NCI-H2107 treated with DMSO at 0.1 percent for 48 hours (cell line): Measurements from ENCODE around the gene TEN1.
"Not testable (repeated sequence)": the region's sequence is repeated elsewhere in the genome, so short reads cannot be mapped to it uniquely, and the experiment has no call there.

Source experiments
- DNase-seq: peaks from one replicate; lab custom pipeline; 2025; ENCODE audit not compliant: unreplicated experiment; lab: John Stamatoyannopoulos, UW

TEN1 gene

DNA sequence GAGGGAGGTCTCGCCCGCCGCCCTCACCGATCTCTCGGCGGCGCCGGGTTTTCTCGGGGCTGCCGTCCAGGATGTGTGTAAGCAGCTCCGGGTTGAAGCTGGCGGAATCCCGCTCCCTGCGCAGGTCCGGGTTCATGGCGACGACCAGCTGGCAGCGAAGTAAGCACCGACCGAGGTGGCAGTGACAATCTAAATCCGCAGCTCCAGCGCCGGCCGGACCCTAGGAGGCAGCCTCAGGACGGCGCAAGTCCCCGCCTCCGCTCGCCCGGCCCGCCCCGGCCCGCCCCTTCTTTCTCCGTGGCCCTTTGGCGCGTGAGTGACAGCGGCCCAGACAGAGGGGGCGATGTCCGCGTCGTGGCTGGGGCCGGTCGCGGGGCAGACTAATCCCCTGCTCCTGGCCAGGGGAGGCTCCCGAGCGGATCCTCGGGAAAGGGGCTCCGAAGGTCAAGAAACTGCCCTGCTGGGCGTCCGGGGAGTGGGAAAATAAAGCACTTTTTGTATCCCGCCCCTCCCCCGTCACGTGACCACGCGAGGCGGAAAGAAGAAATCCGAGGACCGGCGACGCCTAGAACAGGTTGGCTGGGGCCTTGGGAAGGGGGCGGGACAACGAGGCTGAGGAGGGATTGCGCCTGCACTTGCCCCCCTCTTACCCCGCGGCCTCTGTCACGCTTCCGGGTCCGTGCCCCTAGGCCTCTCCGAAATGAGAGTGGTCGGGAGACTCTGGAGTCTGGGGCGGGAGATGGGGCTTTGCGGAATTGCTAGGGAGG is at the start of gene TEN1, which contains the start of gene ACOX1:
Gene TEN1 (plus strand): TSS at position 303 of the 767 bp plus-strand sequence. CDS start 6,953 bp downstream, outside the sequence.
Gene ACOX1 (minus strand): TSS at position 229 of the 767 bp plus-strand sequence. CDS start 93 bp downstream, at position 136.
- DNase-seq: peak; percentile 92

- no peak for DNase-seq
Observed at GRCh38 chr17:75931062-75931461, 48.0 kb upstream of the TEN1 start.

- DNase-seq: no peak
Observed at GRCh38 chr17:75932852-75933251, 46.2 kb upstream of the TEN1 start.

- no peak for DNase-seq
Observed at GRCh38 chr17:75933808-75934207, 45.2 kb upstream of the TEN1 start.

DNA sequence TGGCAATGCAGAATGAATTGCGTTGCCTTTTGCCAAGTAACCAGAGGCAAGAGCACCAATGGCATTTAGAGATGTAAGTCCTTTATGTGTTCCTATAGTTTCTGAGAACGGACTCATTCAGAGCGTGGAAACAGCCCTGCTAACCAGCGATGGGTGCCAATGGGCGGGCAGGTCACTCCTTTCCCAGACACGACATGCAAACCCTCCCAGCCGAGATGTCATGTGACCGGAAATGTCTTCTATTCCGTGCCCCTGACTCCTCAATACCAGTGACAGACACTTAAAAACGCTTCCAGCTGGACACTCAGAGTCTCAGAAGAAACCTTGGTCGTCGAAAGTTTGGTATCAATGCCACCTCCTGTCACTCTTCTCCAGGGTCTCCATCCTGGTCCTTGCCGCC is 41.4 kb upstream of the TEN1 start:
- DNase-seq: no peak

DNA sequence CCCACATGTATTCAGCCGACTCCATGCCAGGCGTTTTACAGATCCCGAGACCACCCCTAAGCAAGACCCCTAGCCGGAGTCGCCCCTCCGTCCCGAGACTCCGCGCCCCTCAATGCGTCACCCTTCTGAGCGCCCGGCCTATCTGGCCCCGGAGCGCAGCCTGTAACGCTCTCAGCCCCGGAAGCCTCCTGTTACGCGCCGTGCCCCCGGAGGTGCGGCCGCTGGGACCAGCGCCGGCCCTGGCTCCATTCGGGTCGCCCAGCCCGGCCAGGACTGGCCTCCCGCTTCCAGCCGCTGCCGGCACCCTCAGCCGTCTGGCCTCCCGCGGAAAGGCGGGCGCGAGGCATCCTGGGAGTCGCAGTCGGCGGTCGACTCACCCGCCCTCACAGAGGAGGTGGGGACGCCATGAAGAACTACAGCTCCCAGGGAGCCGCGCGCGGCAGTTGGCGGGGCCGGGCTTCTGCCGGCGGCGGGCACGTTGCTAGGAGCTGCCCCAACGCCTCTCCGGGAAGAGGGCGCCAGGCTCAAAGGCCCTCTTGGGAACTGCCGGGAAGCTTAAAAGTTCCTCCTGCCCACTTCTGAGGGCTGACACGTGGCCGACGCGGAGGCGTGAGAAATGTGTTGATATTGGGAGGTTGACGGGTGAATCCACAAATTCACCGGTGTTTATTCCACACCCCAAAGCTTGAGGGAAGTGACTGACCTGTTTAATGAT is 38.2 kb upstream of the TEN1 start, which contains the start of gene FBF1:
Gene FBF1 (minus strand): TSS at position 316 of the 715 bp plus-strand sequence. CDS start 2,893 bp downstream, outside the sequence.
- DNase-seq: peak; percentile 87

GRCh38 chr17:75941442-75941819 is 37.6 kb upstream of the TEN1 start:
- DNase-seq: no peak

- DNase-seq: no peak
Observed at GRCh38 chr17:75942473-75942872, 36.6 kb upstream of the TEN1 start.

- DNase-seq: no peak
Observed at GRCh38 chr17:75943491-75943890, 35.5 kb upstream of the TEN1 start.

DNA sequence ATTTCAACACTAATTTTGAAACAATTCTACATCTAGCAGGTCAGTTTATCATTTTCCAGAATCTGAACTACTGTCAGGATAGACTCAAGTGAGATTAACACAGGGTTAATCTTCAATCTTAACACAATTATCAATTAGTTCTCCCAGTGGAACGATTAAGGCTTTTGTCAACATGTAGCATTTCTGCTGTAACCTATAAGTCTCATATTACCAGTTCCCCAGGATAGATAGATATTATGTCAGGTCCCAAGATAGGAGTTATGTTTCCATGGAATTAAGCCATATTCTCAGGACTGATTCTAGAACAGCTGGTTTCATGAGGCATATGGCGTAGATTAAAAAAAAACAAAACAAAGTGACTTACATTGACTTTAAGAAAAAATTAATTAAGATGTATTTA is 33.8 kb upstream of the TEN1 start:
- DNase-seq: peak; percentile 4

DNA sequence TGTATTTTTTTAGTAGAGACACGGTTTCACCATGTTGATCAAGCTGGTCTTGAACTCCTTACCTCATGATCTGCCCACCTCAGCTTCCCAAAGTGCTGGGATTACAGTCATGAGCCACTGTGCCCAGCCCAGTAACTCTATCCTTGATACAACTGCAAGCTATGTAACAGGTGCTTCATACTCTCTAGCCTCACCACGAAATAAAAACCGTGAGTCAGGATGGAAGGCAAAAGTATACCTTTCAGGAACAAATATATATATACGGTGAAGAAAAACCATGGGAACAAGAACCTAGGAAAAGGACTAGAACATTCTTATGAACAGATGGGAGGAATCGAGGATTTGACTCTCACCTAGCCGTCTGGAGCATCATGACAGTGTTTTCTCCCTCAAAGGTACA is 28.6 kb upstream of the TEN1 start:
- DNase-seq: no peak

DNA sequence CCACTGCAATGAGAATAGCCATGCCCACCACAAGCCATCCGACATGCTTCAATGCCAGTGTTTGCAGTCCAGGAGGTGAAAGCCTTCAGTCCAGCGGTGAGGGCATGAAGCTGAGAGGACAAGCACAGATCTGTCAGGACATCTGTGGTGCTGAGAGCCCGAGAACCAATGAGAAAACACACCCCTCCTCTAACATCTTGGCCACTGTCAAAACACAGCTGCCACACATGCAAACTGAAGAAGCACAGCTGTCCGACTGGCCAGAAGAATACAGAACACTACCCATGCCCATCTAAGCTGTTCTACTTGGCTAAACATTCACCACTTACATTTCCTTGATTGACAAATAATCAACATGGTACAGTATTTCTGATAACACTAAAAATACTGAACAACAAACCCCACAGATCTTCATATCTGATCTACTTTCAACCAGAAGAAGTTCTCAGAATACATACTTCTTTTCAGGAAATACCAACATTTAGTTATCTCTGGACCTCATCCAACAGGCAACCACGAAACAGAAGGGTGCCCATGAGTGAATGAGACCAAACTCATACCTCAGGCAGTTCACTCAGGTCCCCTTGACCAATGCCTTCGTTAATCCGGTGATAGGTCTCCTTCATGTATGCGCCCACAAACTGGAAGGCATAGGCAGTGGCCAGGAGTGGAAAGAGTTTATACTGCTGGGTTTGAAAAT is 28.0 kb upstream of the TEN1 start:
- DNase-seq: no peak

DNA sequence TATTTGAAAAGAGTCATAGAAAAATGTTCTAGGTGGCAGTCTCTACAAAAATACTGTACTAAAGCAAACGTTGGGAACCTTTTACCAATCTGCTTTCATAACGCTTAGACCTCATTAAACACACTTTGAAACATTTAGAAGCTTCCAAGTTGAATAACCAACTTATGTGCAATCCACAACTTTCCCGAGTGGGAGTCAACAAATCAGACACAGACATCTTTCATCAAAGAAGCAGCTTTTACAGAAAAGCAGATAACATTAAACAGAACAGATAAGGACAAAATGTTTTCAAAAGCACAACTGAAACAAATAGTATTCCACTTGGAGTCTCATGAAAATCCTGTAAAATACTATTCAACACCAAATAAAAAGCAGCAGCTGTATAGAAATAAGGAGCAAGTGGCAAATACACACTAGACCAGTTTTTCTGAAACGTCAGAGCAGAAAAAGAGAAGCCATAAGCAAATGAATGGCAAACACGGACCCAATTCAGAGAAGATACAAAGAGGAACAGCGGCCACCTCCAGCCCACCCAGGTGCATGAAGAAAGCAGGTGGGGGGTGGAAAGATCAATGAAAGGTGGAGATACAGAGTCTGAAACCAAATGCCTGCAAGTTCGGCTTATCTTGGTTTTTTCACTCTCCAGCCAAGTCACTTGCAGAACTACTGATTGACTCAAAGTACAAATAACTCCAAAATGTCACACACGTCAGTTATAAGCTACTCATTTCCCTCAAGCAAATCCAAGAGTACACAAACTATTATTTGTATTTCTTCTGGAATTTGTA is 19.8 kb upstream of the TEN1 start:
- no peak for DNase-seq

- DNase-seq: no peak
Observed at GRCh38 chr17:75959839-75960511, 19.1 kb upstream of the TEN1 start.

GRCh38 chr17:75965468-75965867 is 13.6 kb upstream of the TEN1 start:
- no peak for DNase-seq

- not testable (repeated sequence) for DNase-seq
Observed at GRCh38 chr17:75969044-75969443, 10.0 kb upstream of the TEN1 start.

- no peak for DNase-seq
Observed at GRCh38 chr17:75970011-75970523, 9.0 kb upstream of the TEN1 start.

GRCh38 chr17:75970626-75971025 is 8.4 kb upstream of the TEN1 start:
- no peak for DNase-seq

GRCh38 chr17:75975187-75975586 is 3.9 kb upstream of the TEN1 start:
- not testable (repeated sequence) for DNase-seq

DNA sequence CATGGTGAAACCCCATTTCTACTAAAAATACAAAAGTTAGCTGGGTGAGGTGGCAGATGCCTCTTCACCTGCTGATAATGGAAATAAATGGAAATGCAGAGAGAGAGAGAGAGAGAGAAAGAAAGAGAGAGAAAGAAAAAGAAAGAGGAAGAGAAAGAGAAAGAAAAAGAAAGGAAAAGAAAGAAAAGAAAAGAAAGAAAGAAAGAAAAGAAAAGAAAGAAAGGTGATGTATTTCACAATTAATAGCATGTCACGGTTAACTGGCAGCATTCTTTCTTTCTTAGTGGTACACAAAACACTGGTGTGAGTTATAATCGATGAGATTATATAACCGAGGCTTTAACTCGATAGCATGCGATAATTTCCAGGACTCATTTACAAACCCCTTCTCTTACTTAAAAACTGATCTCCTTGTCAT is 3.3 kb upstream of the TEN1 start:
- no peak for DNase-seq
